ENCODE data around the gene TRIM24.

The TRIM24 gene

GRCh38 chr7:138520742-138521141 lies 60.7 kb downstream of the TRIM24 start:
- no peak for DNase-seq
- H2AFZ ChIP-seq (ENCODE audit: low read length), result no peak overlapping the region
- H3K36me3 ChIP-seq (replicated peaks; ENCODE audit: insufficient read depth, low read length), result peaks cover 10% of the 10 kb centered on the region
- TF ChIP-seq EZH2phosphoT487 (IDR thresholded peaks at IDR 0.05; ENCODE audit: low read length), result no peak
- TF ChIP-seq CTCF (IDR thresholded peaks at IDR 0.05; ENCODE audit: low read length), result no peak
- no peak for TF ChIP-seq EZH2 (optimal IDR thresholded peaks at IDR 0.05; ENCODE audit: low read depth, low read length)
- H3K9me3 ChIP-seq (replicated peaks; ENCODE audit: insufficient read depth, low read length), result no peaks in the 10 kb centered on the region
- H3K27ac ChIP-seq (ENCODE audit: low read length), result no peak overlapping the region
- H3F3A ChIP-seq (ENCODE audit: insufficient read depth, low read length), result 0 out of 2 replicates have a peak, but pooled peaks cover 8% of the 10 kb centered on the region
- no peaks in the 10 kb centered on the region for H3K4me1 ChIP-seq (ENCODE audit: low read length)
- H3K79me2 ChIP-seq (ENCODE audit: low read length), result peaks cover 5% of the 10 kb centered on the region; the same call in 1 of the 2 replicates
- H3K9ac ChIP-seq (ENCODE audit: low read length), result no peak overlapping the region
- H3K4me2 ChIP-seq (ENCODE audit: low read depth, low read length), result no peak overlapping the region
- no peaks in the 10 kb centered on the region for H3K9me2 ChIP-seq (replicated peaks; ENCODE audit: insufficient read depth, low read length)
- no peak overlapping the region for H3K4me3 ChIP-seq (ENCODE audit: low read length)
- no peaks in the 10 kb centered on the region for H3K27me3 ChIP-seq (replicated peaks; ENCODE audit: insufficient read depth, low read length)
- no peaks in the 10 kb centered on the region for H4K20me1 ChIP-seq (ENCODE audit: insufficient read depth, low read length)

GRCh38 chr7:138521837-138522461 lies 61.9 kb downstream of the TRIM24 start:
- Histone ChIP-seq H2AFZ (ENCODE audit: low read length) (no peak overlapping the region), H4K20me1 (ENCODE audit: insufficient read depth, low read length) (no peaks in the 10 kb centered on the region), H3K4me3 (ENCODE audit: low read length) (no peak overlapping the region), H3K4me1 (ENCODE audit: low read length) (no peaks in the 10 kb centered on the region), H3F3A (ENCODE audit: insufficient read depth, low read length) (0 out of 2 replicates have a peak, but pooled peaks cover 8% of the 10 kb centered on the region), H3K36me3 (replicated peaks; ENCODE audit: insufficient read depth, low read length) (peaks cover 14% of the 10 kb centered on the region), H3K27me3 (replicated peaks; ENCODE audit: insufficient read depth, low read length) (no peaks in the 10 kb centered on the region), H3K9me2 (replicated peaks; ENCODE audit: insufficient read depth, low read length) (no peaks in the 10 kb centered on the region), H3K9me3 (replicated peaks; ENCODE audit: insufficient read depth, low read length) (no peaks in the 10 kb centered on the region), H3K9ac (ENCODE audit: low read length) (no peak overlapping the region), H3K4me2 (ENCODE audit: low read depth, low read length) (no peak overlapping the region), H3K27ac (ENCODE audit: low read length) (no peak overlapping the region), H3K79me2 (ENCODE audit: low read length) (no peaks in the 10 kb centered on the region)
- no peak for TF ChIP-seq EZH2phosphoT487 (IDR thresholded peaks at IDR 0.05; ENCODE audit: low read length)
- no peak for TF ChIP-seq CTCF (IDR thresholded peaks at IDR 0.05; ENCODE audit: low read length)
- TF ChIP-seq EZH2 (optimal IDR thresholded peaks at IDR 0.05; ENCODE audit: low read depth, low read length), result no peak
- no peak for DNase-seq

GRCh38 chr7:138524259-138524658 lies 64.2 kb downstream of the TRIM24 start:
- H3K4me2 ChIP-seq (ENCODE audit: low read depth, low read length), result no peak overlapping the region
- no peaks in the 10 kb centered on the region for H3K9me2 ChIP-seq (replicated peaks; ENCODE audit: insufficient read depth, low read length)
- no peaks in the 10 kb centered on the region for H3K9me3 ChIP-seq (replicated peaks; ENCODE audit: insufficient read depth, low read length)
- H3K79me2 ChIP-seq (ENCODE audit: low read length), result no peaks in the 10 kb centered on the region
- H3F3A ChIP-seq (ENCODE audit: insufficient read depth, low read length), result 0 out of 2 replicates have a peak, but pooled peaks cover 8% of the 10 kb centered on the region
- no peaks in the 10 kb centered on the region for H4K20me1 ChIP-seq (ENCODE audit: insufficient read depth, low read length)
- no peaks in the 10 kb centered on the region for H3K27me3 ChIP-seq (replicated peaks; ENCODE audit: insufficient read depth, low read length)
- H2AFZ ChIP-seq (ENCODE audit: low read length), result no peak overlapping the region
- no peak for TF ChIP-seq EZH2 (optimal IDR thresholded peaks at IDR 0.05; ENCODE audit: low read depth, low read length)
- no peak for TF ChIP-seq CTCF (IDR thresholded peaks at IDR 0.05; ENCODE audit: low read length)
- TF ChIP-seq EZH2phosphoT487 (IDR thresholded peaks at IDR 0.05; ENCODE audit: low read length), result no peak
- no peak overlapping the region for H3K9ac ChIP-seq (ENCODE audit: low read length)
- H3K27ac ChIP-seq (ENCODE audit: low read length), result no peak overlapping the region
- DNase-seq, result no peak
- H3K4me1 ChIP-seq (ENCODE audit: low read length), result no peaks in the 10 kb centered on the region
- peaks cover 21% of the 10 kb centered on the region for H3K36me3 ChIP-seq (replicated peaks; ENCODE audit: insufficient read depth, low read length)
- no peak overlapping the region for H3K4me3 ChIP-seq (ENCODE audit: low read length)

All from MM.1S (cell line).